Right lobe of liver (tissue), 6 donors: ENCODE results near the gene NKAP. TPM values are rescaled to one million over a fixed set of nuclear protein-coding genes. Genes with fewer than 3 reads are reported as not detected.

Experiments used
- ATAC-seq, 4 donors: fragments of 200-7000 bp; cut with Tn5 transposase; one replicate each; pipeline ENCODE4 v1.9.1; 2020; ENCODE audit warnings: mild to moderate bottlenecking in 4 of 4, moderate library complexity in 4 of 4
- DNase-seq, 3 donors: peaks; one replicate each; pipeline ENCODE4 v3.0.0-alpha.2; 2020
- H3K27ac ChIP-seq, 3 donors: fragments of 200-600 bp; one replicate each; pipeline ENCODE4 v1.8.0; 2022
- H3K27me3 ChIP-seq, 2 donors: fragments of 200-600 bp; one replicate each; pipeline ENCODE4 v1.8.0; 2022
- H3K36me3 ChIP-seq, 4 donors: fragments of 200-600 bp; sonication (generic) in 1 of 4; one replicate each; pipeline versions ENCODE4 v1.5.1 to v1.8.0; 2017 to 2022; ENCODE audit warnings: control low read depth in 1 of 4
- H3K4me1 ChIP-seq, 4 donors: fragments of 200-600 bp; sonication (generic) in 1 of 4; one replicate each; pipeline versions ENCODE4 v1.5.1 to v1.8.0; 2017 to 2022; ENCODE audit warnings: control low read depth in 1 of 4
- H3K4me3 ChIP-seq, 3 donors: fragments of 200-600 bp; one replicate each; pipeline ENCODE4 v1.8.0; 2022
- H3K9me3 ChIP-seq, 4 donors: fragments of 200-600 bp; sonication (generic) in 1 of 4; one replicate each; pipeline versions ENCODE4 v1.5.1 to v1.8.0; 2017 to 2022; ENCODE audit warnings: control low read depth in 1 of 4
- POLR2A ChIP-seq: fragments of 450-650 bp; IDR thresholded peaks from one replicate; pipeline ENCODE4 v1.6.1; 2017; ENCODE audit warnings: antibody characterized with exemption, mild to moderate bottlenecking
- WGBS: methylation state at CpG from one replicate; pipeline ENCODE4 v1.1.6; 2018; ENCODE audit warnings: low coverage, low lambda C conversion rate; ENCODE audit not compliant: insufficient coverage; ENCODE audit errors: missing lambda C conversion rate; 5-methylcytosine and 5-hydroxymethylcytosine counted together
- intact Hi-C, 2 donors: fragments of 100-400 bp; cut with DNase I; formaldehyde crosslinking; loops; one replicate each; pipeline versions ENCODE4 v1.11.2 to v1.14.1; 2022
- total RNA-seq, 6 experiments: library from RNA; depleted of rRNA in 2 of 6; stranded (reverse); fragments of >200 nt in 2 of 6; fragmentation: NEBNext Ultra II Directional in 3 of 6; extraction: Animal tissue kit (Norgen Biotek cat#: 25700) in 3 of 6; gene quantifications; one replicate each; pipeline versions ENCODE4 v1.1.0 to v1.2.4, GENCODE V29; 2016 to 2023
- TF ChIP-seq, protein P1 (sequence below), 4 donors: fragments of 200-600 bp in 3 of 4; fragments of 450-650 bp in 1 of 4; IDR thresholded peaks; one replicate each; pipeline versions ENCODE4 v1.5.1 to v1.8.0; 2016 to 2022; ENCODE audit warnings: antibody characterized with exemption in 4 of 4, mild to moderate bottlenecking in 2 of 4
- donor health status: DM: no; HTN: yes; CAD: no.
- donor health status: DM: no; HTN: no; CAD: no.
- donor health status: DM: no; HTN: no; CAD: no.
- donor health status: DM: no; HTN: yes; CAD: no.
- donor health status: DM: no; HTN: yes; CAD: no.

NKAP gene
- total RNA-seq, 6 experiments from 2014 or later, result 3.3 to 4.4 (median 3.6) TPM

DNA sequence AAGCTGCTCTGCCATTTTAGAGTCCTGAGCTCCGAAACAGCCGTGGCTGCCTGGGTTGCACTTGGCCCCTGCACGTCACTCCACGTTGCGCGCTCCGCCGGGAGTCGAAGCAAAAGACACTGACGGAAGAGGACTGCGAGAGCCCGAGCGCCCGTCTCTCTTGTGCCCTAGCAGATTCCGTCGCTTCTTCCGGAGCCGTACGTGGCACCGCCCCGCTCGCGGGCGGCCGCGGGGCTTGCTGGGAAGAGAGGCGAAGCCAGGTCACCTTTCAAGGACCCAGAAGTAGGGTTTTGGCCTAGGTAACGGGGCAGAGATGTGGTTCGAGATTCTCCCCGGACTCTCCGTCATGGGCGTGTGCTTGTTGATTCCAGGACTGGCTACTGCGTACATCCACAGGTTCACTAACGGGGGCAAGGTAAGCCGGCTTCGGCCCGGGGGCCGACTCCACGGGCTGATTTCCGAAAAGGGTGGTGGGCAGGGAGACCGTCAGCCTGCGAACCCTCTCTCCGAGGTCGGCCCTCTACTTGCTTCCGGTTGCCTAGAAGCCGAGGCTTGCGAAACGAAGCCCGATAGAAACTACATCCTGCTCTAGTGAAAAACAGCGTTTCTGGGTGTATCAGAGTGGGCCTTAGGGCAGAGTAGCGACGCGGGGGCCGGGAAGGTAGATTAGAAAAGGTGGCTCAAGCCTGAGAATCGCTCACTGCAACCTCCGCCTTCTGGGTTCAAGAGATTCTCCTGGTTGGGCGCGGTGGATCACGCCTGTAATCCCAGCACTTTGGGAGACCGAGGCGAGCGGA, 71.8 kb downstream of the NKAP start, which contains the start of the genes NDUFA1 and RNF113A:
Gene NDUFA1 (plus strand): TSS at position 234 of the 797 bp plus-strand sequence. CDS start 80 bp downstream, at position 314.
Gene RNF113A (minus strand): TSS at position 135 of the 797 bp plus-strand sequence. CDS start 120 bp downstream, at position 15.
- intact Hi-C loops, result no loop called here
- Histone ChIP-seq H3K27me3 (no peaks in the 10 kb centered on the region), H3K36me3 (no peaks in the 10 kb centered on the region), H3K4me1 (peaks cover 0 to 8% (median 0%) of the 10 kb centered on the region in 4 donors), H3K9me3 (no peaks in the 10 kb centered on the region), H3K27ac (peak within 1 kb of the TSS; percentile 85 to 93 (median 90)), H3K4me3 (peak within 1 kb of the TSS; percentile 56 to 72 (median 65))
- WGBS, result 32% methylated on average over 33 of the region's 62 CpGs
- peak; percentile 85 to 90 (median 89) for DNase-seq
- peak; percentile 95 to 97 (median 96) for ATAC-seq
- TF ChIP-seq POLR2A, result peak; percentile 84
- TF ChIP-seq, protein P1, sequence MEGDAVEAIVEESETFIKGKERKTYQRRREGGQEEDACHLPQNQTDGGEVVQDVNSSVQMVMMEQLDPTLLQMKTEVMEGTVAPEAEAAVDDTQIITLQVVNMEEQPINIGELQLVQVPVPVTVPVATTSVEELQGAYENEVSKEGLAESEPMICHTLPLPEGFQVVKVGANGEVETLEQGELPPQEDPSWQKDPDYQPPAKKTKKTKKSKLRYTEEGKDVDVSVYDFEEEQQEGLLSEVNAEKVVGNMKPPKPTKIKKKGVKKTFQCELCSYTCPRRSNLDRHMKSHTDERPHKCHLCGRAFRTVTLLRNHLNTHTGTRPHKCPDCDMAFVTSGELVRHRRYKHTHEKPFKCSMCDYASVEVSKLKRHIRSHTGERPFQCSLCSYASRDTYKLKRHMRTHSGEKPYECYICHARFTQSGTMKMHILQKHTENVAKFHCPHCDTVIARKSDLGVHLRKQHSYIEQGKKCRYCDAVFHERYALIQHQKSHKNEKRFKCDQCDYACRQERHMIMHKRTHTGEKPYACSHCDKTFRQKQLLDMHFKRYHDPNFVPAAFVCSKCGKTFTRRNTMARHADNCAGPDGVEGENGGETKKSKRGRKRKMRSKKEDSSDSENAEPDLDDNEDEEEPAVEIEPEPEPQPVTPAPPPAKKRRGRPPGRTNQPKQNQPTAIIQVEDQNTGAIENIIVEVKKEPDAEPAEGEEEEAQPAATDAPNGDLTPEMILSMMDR (IDR thresholded peaks at IDR 0.05), result no peak

DNA sequence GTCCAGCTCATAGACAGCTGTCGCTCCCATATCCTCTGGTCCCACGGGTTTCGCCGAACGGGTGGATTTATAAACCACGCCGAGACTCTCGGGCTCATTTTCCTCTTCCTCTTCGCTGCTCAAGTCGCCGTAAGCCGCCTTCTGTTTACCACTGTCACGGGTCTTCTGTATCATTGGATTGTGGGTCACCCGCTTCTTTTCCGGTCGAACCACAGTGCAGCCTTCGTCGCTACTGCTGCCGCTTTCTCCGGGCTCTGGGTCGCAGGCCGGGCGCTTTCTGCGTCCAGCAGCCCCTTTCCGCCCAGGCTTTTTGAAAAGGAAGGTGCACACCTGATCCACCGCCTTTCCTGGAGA, 72.3 kb downstream of the NKAP start:
- intact Hi-C loops, result no loop called here
- DNase-seq, result no peak

More for the DNA sequence above, 72.3 kb downstream of the NKAP start:
- TF ChIP-seq, protein P1 (IDR thresholded peaks at IDR 0.05), result no peak
- no peak for TF ChIP-seq POLR2A
- peak; percentile 51 to 65 (median 64) for ATAC-seq
- WGBS, result 19% methylated on average over 23 of the region's 26 CpGs
- Histone ChIP-seq H3K4me3 (peak overlapping the region; percentile 56 to 72 (median 65)), H3K36me3 (no peaks in the 10 kb centered on the region), H3K9me3 (no peaks in the 10 kb centered on the region), H3K27me3 (no peaks in the 10 kb centered on the region), H3K27ac (peak overlapping the region; percentile 85 to 93 (median 90)), H3K4me1 (peaks cover 0 to 8% (median 0%) of the 10 kb centered on the region in 4 donors)

Other genes with a start within 250 kb of the NKAP start
- gene SOWAHD, start 185.2 kb downstream of the NKAP start, total RNA-seq, result 1 to 10 TPM in 1 of 6 experiments, under 1 TPM in 4, not detected in 1; 0.19 to 1.2 (median 0.29) TPM
- 1,000 to 10,000 TPM in 2 of 6 experiments, 100 to 1,000 TPM in 4; 587 to 2,308 (median 667) TPM for gene RPL39, start 152.1 kb downstream of the NKAP start, total RNA-seq
- gene UPF3B, start 90.8 kb downstream of the NKAP start, total RNA-seq, result 1 to 10 TPM; 1.9 to 3.5 (median 2.5) TPM
- gene RNF113A, start 72.0 kb downstream of the NKAP start, total RNA-seq, result 10 to 100 TPM in 2 of 6 experiments, 1 to 10 TPM in 4; 6.1 to 12.6 (median 7.5) TPM
- 10 to 100 TPM; 45.9 to 74.1 (median 65.1) TPM for gene NDUFA1, start 71.9 kb downstream of the NKAP start, total RNA-seq
- not detected for gene AKAP14, start 47.9 kb downstream of the NKAP start, total RNA-seq
- gene RHOXF2B, start 133.9 kb upstream of the NKAP start, total RNA-seq, result not detected
- under 1 TPM in 1 of 6 experiments, not detected in 5; 0.62 TPM for gene RHOXF1, start 172.2 kb upstream of the NKAP start, total RNA-seq
- not detected for gene RHOXF2, start 214.9 kb upstream of the NKAP start, total RNA-seq